Activated CD4-positive, alpha-beta T cell treated with anti-CD3 and anti-CD28 coated beads, Interleukin-2, amount 50 U/mL, for 16 hours (primary cell): Measurements from ENCODE around the gene BICC1.
A peak's percentile ranks its signal among the peaks of the same experiment; 100 is the strongest.

ENCODE experiments used
- DNase-seq: peaks from one replicate; pipeline ENCODE4 v3.0.0-alpha.2; 2020

BICC1 gene

GRCh38 chr10:58660575-58661255, 148.0 kb downstream of the BICC1 start:
- no peak for DNase-seq

- no peak for DNase-seq
Measured at GRCh38 chr10:58661336-58661735, 148.7 kb downstream of the BICC1 start.

GRCh38 chr10:58661902-58662301, 149.2 kb downstream of the BICC1 start:
- no peak for DNase-seq

GRCh38 chr10:58662314-58662713, 149.6 kb downstream of the BICC1 start:
- no peak for DNase-seq

- DNase-seq: no peak
Measured at GRCh38 chr10:58665361-58665760, 152.7 kb downstream of the BICC1 start.

GRCh38 chr10:58666024-58666423, 153.4 kb downstream of the BICC1 start:
- DNase-seq: peak; percentile 20

- DNase-seq: no peak
Measured at GRCh38 chr10:58667658-58668310, 155.1 kb downstream of the BICC1 start.

- DNase-seq: no peak
Measured at GRCh38 chr10:58672845-58673244, 160.2 kb downstream of the BICC1 start.

- no peak for DNase-seq
Measured at GRCh38 chr10:58674251-58674650, 161.6 kb downstream of the BICC1 start.

- no peak for DNase-seq
Measured at GRCh38 chr10:58675321-58675720, 162.6 kb downstream of the BICC1 start.

- DNase-seq: no peak
Measured at GRCh38 chr10:58691528-58691927, 178.9 kb downstream of the BICC1 start.

GRCh38 chr10:58693919-58694318, 181.2 kb downstream of the BICC1 start:
- no peak for DNase-seq

GRCh38 chr10:58695022-58695421, 182.3 kb downstream of the BICC1 start:
- DNase-seq: no peak

- no peak for DNase-seq
Measured at GRCh38 chr10:58696736-58697135, 184.1 kb downstream of the BICC1 start.

- no peak for DNase-seq
Measured at GRCh38 chr10:58697691-58698090, 185.0 kb downstream of the BICC1 start.

- no peak for DNase-seq
Measured at GRCh38 chr10:58698777-58699356, 186.2 kb downstream of the BICC1 start.

- DNase-seq: no peak
Measured at GRCh38 chr10:58700591-58700990, 187.9 kb downstream of the BICC1 start.

GRCh38 chr10:58701405-58702135, 188.9 kb downstream of the BICC1 start:
- DNase-seq: no peak

GRCh38 chr10:58704226-58704625, 191.6 kb downstream of the BICC1 start:
- DNase-seq: no peak

- DNase-seq: no peak
Measured at GRCh38 chr10:58704671-58705141, 192.0 kb downstream of the BICC1 start.

GRCh38 chr10:58706836-58707235, 194.2 kb downstream of the BICC1 start:
- no peak for DNase-seq

GRCh38 chr10:58712141-58712540, 199.5 kb downstream of the BICC1 start:
- DNase-seq: no peak

- DNase-seq: no peak
Measured at GRCh38 chr10:58712982-58713381, 200.3 kb downstream of the BICC1 start.

- no peak for DNase-seq
Measured at GRCh38 chr10:58714409-58714808, 201.7 kb downstream of the BICC1 start.
